Nephron progenitor cell (in vitro differentiated cells): ENCODE results near the gene PPP6R3.

ENCODE experiments used
- DNase-seq: peaks from one replicate; pipeline ENCODE4 v3.0.0; 2021
- H3K27ac Mint-ChIP-seq: 2 replicates; pipeline ENCODE4 v1.8.0; 2021; ENCODE audit warnings: mild to moderate bottlenecking, moderate library complexity, mixed read lengths
- H3K27me3 Mint-ChIP-seq: 2 replicates; pipeline ENCODE4 v1.8.0; 2021; ENCODE audit warnings: mild to moderate bottlenecking, low read depth, mixed read lengths; ENCODE audit not compliant: poor library complexity
- H3K36me3 Mint-ChIP-seq: 2 replicates; pipeline ENCODE4 v1.8.0; 2021; ENCODE audit warnings: low read depth, mixed read lengths
- H3K4me1 Mint-ChIP-seq: 2 replicates; pipeline ENCODE4 v1.8.0; 2021; ENCODE audit warnings: mixed read lengths
- H3K4me3 Mint-ChIP-seq: 2 replicates; pipeline ENCODE4 v1.8.0; 2021; ENCODE audit warnings: mild to moderate bottlenecking, moderate library complexity, mixed read lengths
- H3K9me3 Mint-ChIP-seq: 2 replicates; pipeline ENCODE4 v1.8.0; 2021; ENCODE audit warnings: mild to moderate bottlenecking, moderate library complexity, mixed read lengths
- CTCF ChIP-seq: fragments of 200-600 bp; sonication (generic); IDR thresholded peaks from 2 replicates; pipeline ENCODE4 v1.5.0; 2021; ENCODE audit warnings: antibody characterized with exemption

The PPP6R3 gene

GRCh38 chr11:68480193-68480592, 19.6 kb downstream of the PPP6R3 start:
- Mint-ChIP-seq H3K27me3 (peaks cover 3% of the 10 kb centered on the region), H3K4me3 (no peak overlapping the region), H3K27ac (no peak overlapping the region), H3K36me3 (peaks cover 96% of the 10 kb centered on the region), H3K9me3 (peaks cover 90% of the 10 kb centered on the region), H3K4me1 (peaks cover 5% of the 10 kb centered on the region)
- no peak for DNase-seq
- no peak for TF ChIP-seq CTCF

GRCh38 chr11:68480852-68481510, 20.4 kb downstream of the PPP6R3 start:
- DNase-seq: no peak
- peaks cover 89% of the 10 kb centered on the region for H3K9me3 Mint-ChIP-seq
- no peak for TF ChIP-seq CTCF
- H3K27me3 Mint-ChIP-seq: peaks cover 3% of the 10 kb centered on the region
- peaks cover 95% of the 10 kb centered on the region for H3K36me3 Mint-ChIP-seq
- peaks cover 5% of the 10 kb centered on the region for H3K4me1 Mint-ChIP-seq
- no peak overlapping the region for H3K4me3 Mint-ChIP-seq
- peak overlapping the region; percentile 50 for H3K27ac Mint-ChIP-seq

DNA sequence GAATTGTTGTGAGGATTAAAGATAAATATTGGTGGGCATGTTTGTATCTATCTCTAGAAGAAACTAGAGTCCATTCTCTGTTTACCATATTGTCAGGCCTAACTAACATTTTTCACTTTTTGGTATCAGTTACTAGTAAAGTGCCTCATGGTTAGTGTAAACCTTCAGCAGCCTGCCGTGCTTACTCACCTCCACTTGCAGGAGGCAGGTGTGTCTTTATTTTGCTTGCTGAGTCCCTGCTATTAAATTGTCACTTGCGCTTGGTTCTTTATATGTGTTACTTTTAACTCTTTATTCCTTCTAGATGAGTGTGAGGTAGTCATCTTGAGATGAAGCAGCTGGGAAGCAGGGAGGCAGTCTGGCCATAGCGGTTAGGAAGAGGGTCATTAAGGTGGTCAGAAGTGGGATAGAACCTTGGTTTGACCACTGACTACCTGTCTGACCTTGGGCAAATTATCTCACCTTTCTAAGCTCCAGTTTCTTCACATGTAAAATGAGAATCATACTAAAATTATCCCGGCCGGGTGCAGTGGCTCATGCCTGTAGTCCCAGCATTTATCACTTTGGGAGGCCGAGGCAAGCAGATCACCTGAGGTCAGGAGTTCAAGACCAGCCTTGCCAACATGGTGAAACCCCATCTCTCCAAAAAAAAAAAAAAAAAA, 21.2 kb downstream of the PPP6R3 start:
- peak overlapping the region; percentile 50 for H3K27ac Mint-ChIP-seq
- no peak for DNase-seq

GRCh38 chr11:68488623-68489022, 28.1 kb downstream of the PPP6R3 start:
- Mint-ChIP-seq H3K27me3 (no peaks in the 10 kb centered on the region), H3K36me3 (peaks cover 80% of the 10 kb centered on the region), H3K4me3 (no peak overlapping the region), H3K4me1 (peaks cover 11% of the 10 kb centered on the region), H3K9me3 (peaks cover 38% of the 10 kb centered on the region), H3K27ac (no peak overlapping the region)
- no peak for DNase-seq
- no peak for TF ChIP-seq CTCF

More for the DNA sequence above, 21.2 kb downstream of the PPP6R3 start:
- Mint-ChIP-seq H3K4me3 (no peak overlapping the region), H3K4me1 (peaks cover 5% of the 10 kb centered on the region), H3K36me3 (peaks cover 96% of the 10 kb centered on the region), H3K9me3 (peaks cover 91% of the 10 kb centered on the region), H3K27me3 (peaks cover 3% of the 10 kb centered on the region)
- TF ChIP-seq CTCF: no peak

DNA sequence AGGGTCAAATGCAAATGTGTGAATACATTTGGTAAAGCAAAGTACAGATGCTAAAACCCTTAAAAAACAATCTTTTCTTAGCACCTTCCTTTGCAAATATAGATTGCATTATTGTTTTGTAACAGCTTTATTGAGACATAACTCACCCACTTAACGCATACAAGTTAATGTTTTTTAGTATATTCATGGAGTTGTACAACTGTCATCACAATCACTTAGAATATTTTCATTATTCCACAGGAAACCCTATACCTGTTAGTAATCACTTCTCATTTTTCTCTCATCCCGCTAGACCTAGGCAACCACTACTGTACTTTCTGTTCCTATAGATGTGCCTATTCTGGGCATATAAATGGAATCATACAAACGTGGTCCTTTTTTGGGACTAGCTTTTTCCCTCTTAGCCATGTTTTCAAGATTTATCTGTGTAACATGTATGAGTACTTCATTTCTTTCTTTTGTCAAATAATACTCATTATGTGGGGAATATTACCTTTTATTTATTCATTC, 34.7 kb downstream of the PPP6R3 start:
- H3K36me3 Mint-ChIP-seq: peaks cover 51% of the 10 kb centered on the region
- H3K9me3 Mint-ChIP-seq: peaks cover 8% of the 10 kb centered on the region
- no peak overlapping the region for H3K27ac Mint-ChIP-seq
- no peaks in the 10 kb centered on the region for H3K27me3 Mint-ChIP-seq
- no peak for TF ChIP-seq CTCF
- H3K4me1 Mint-ChIP-seq: peaks cover 32% of the 10 kb centered on the region
- no peak for DNase-seq
- no peak overlapping the region for H3K4me3 Mint-ChIP-seq
